NCI-H1436 treated with DMSO at 0.1 percent for 48 hours (cell line): ENCODE data around the gene CCDC54.
"Not testable (repeated sequence)": the region's sequence is repeated elsewhere in the genome, so short reads cannot be mapped to it uniquely, and the experiment has no call there.

ENCODE experiments used
- DNase-seq: peaks from one replicate; lab custom pipeline; 2025; lab: John Stamatoyannopoulos, UW

CCDC54 gene

GRCh38 chr3:107377151-107377550 lies at the start of gene CCDC54:
Gene CCDC54 (plus strand): TSS chr3:107377439. CDS start chr3:107377588, 149 bp downstream.
- no peak for DNase-seq

GRCh38 chr3:107328069-107328468 lies 49.2 kb upstream of the CCDC54 start:
- no peak for DNase-seq

DNA sequence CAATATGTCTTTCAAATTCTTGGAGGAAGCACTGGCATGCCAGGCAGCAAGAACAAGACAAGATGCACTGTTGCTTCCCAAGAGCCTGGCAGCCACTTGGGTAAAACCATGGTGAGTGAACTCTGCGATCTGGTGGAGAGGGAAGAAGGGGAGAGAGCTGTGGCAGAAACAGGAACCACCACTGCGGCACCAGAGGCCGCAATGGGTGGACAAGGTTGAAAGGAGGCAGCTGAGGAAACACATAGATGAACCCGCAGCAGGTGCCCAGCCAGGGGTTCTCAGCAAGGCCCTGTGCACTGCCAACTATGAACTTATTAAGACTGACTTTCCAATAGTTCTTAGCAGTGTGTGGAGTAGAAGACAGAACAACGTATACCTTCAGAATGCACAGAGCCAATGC lies 48.2 kb upstream of the CCDC54 start:
- DNase-seq: no peak

DNA sequence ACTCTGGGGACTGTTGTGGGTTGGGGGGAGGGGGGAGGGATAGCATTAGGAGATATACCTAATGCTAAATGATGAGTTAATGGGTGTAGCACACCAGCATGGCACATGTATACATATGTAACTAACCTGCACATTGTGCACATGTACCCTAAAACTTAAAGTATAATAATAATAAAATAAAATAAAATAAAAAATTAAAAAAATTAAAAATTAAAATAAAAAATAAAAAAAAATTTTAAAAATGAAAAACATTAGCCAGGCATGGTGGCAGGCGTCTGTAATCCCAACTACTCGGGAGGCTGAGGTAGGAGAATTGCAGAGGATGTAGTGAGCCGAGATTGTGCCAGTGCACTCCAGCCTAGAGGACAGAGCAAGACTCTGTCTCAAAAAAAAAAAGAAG lies 37.5 kb upstream of the CCDC54 start:
- DNase-seq: not testable (repeated sequence)

GRCh38 chr3:107344722-107345121 lies 32.5 kb upstream of the CCDC54 start:
- DNase-seq: no peak

- DNase-seq: no peak
Measured at GRCh38 chr3:107345822-107346405, 31.3 kb upstream of the CCDC54 start.

DNA sequence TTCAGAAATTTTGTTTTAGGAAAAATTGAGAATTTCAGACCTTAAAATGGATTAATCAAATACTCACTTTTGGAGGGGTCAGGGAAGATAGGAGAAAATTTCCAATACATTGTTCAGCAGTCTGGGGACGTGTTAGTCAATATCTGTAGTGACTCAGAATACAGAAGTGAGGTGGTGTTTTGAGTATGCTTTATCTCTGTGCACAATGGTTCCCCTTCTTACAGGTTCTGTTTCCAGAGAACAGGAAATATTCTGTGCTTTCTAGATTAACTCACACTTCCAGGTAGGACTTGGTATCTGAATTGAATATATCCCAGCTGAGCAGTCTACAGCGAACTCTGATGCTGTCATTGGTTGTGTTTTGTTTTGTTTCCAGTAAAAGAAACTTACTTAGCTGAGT lies 30.7 kb upstream of the CCDC54 start:
- no peak for DNase-seq

DNA sequence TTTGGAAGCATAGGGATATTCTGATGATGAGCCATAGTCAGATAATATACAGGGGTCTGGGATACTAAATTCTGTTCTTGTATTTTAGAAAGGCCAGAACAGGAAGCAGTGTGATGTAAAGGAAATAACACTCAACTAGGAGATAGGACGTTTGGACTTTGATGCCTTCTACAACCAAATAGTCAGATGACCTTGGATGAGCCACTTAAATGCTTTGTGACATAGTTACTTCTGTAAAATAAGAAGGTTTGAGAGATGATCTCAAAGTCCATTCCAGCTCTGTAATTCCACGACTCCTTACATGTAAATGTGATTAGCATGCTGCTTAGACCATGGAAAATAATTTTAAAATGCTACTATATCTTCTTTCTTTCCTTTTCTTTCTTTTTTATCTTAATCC lies 29.5 kb upstream of the CCDC54 start:
- DNase-seq: no peak

DNA sequence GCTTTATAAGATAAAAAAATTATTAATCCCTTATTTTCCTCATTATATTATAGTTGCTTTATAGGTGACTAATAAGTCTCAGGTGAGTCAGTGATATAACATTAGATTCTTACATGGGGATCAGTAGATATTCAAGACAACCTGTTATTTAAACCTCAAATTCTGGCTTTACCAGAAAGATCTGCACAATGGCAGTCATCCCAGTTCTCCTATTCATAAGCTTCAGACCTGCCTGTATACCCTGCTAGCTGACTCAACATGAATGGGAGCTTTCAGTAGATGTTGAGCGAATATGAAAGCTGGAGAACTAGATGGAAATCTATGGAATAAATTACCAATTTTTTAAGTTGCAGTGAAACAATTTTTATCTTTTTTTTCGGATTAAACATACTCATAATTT lies 20.5 kb upstream of the CCDC54 start:
- no peak for DNase-seq

DNA sequence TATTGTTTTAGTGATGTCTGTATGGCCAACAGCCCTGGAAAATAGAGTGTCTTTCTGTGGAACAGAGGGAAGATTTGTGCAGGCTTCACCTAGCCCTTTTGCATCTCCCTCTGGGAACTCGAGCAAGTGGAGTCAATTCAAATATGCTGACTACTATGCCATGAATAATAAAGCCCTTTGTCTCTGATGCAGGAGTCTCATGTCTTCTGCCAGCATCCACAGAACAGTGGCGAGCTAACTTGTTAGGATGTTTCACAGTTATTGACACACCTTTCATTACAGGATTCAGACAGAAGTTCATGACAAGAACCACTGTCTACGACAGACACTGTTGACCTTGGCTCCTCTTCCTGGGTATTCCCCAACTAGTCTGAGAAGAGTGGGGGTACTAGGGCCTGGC lies 15.6 kb upstream of the CCDC54 start:
- no peak for DNase-seq

GRCh38 chr3:107365051-107365450 lies 12.2 kb upstream of the CCDC54 start:
- DNase-seq: no peak

- no peak for DNase-seq
Measured at GRCh38 chr3:107366766-107367165, 10.5 kb upstream of the CCDC54 start.

- DNase-seq: no peak
Measured at GRCh38 chr3:107367353-107367752, 9.9 kb upstream of the CCDC54 start.

- DNase-seq: no peak
Measured at GRCh38 chr3:107368654-107369398, 8.4 kb upstream of the CCDC54 start.

DNA sequence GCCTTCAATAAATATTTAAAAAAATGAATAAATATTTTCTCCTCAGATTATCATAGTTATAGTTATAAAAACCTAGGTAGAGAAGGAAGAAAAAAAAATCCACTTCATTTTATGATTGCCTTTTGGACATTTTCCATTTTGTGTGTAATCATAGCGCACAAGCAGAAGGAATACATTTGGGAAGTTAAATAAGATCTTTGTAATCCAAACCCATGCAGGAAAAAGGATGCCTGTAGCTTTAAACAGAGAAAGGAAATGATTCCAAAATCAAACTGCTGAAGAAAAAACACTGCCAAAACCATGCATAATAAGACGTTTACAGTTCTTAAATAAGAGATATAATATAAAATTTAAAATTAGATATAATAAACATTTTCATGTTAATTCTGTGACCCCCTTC lies 7.4 kb upstream of the CCDC54 start:
- DNase-seq: no peak

GRCh38 chr3:107370907-107371306 lies 6.3 kb upstream of the CCDC54 start:
- DNase-seq: no peak

- no peak for DNase-seq
Measured at GRCh38 chr3:107372506-107372905, 4.7 kb upstream of the CCDC54 start.

DNA sequence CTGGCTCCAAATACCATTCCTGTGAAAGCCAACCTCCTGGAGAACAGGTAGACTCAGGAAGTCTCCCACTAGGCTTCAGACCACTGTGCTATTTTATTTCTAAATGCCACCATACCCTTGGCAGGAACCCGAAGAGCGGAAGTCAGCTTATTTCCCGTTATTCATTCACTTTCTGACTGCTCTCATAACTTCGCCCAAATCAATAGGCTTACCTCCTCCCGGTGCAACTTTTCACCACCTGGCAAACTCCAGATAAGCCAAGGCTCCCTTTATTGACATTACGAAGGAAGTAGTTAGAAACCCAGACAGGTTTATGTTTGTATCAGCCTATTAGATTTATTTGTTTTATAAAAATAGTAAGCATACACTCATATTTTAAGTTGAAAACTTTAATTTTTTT lies 3.3 kb upstream of the CCDC54 start:
- no peak for DNase-seq

DNA sequence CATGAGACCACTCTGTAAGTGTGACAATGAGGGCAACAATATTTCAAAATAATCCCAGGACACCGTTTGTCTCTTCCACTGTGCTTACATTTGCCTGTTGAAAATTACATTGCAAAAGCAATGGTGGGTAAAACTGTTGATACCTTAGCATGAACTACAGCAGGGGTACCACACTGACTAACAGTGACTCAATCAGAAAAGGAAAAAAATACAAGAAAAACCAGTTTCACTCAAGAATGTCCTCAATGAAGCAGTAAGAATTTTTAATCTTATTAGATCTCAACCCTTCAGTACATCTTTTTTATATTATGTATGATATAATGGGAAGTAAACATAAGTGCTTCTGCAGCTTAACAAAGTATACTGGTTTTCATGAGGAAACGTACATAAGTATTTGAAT lies 1.6 kb upstream of the CCDC54 start:
- no peak for DNase-seq

DNA sequence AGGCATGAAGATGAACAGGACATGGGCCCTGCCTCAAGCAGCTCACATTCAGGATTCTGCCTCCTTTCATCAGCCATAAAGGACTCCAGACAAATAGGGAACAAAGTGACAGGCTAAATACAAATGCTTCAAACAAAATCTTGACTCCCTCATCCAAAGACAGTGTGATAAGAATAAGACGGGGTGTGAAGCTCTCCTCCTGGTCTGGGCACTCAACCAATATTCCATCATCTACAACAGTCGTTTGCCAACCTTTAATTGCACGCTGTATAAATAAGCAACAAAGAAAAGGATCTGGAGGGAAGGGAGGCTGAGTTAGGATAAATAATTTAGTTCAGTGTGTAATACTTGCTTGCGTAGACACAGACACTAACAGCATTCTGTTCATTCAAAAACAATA lies 5.4 kb downstream of the CCDC54 start:
- no peak for DNase-seq

GRCh38 chr3:107384428-107384827 lies 7.2 kb downstream of the CCDC54 start:
- DNase-seq: no peak

DNA sequence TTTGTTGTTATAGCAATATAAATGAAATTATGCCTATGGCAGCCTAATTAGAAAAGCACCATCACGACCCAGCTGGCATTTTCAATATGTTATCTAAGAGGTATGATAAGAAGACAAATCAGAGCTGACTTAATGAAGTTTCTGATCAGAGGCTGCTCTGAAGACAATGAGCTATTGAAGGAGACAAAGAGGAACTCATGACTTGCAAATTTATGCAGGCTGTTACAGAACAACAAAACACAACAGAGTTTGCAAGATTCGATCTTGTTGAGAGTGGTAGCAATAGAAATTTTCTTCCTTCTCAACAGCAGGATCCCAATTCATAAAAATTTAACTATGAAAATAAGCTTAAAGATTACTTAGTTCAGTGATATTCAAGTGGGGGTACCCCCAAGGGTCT lies 7.7 kb downstream of the CCDC54 start:
- DNase-seq: no peak

DNA sequence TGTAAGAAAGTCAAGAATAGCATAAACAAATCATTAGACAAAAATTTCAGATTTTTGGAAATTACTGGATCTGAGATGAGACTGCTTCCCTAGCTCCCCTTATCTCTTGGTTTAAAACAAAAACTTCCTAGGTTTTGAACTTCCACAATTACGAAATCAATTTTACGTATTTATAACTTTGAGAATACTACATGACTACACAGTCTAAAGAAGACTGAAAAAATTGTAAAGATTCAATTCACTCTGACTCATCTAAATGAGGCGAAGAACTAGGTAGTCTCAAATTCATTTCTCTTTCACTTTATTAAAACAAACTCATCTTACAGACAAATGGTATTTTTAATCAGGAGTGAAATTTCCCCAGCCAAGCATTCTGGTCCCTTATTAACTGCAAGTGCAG lies 10.3 kb downstream of the CCDC54 start:
- DNase-seq: no peak

DNA sequence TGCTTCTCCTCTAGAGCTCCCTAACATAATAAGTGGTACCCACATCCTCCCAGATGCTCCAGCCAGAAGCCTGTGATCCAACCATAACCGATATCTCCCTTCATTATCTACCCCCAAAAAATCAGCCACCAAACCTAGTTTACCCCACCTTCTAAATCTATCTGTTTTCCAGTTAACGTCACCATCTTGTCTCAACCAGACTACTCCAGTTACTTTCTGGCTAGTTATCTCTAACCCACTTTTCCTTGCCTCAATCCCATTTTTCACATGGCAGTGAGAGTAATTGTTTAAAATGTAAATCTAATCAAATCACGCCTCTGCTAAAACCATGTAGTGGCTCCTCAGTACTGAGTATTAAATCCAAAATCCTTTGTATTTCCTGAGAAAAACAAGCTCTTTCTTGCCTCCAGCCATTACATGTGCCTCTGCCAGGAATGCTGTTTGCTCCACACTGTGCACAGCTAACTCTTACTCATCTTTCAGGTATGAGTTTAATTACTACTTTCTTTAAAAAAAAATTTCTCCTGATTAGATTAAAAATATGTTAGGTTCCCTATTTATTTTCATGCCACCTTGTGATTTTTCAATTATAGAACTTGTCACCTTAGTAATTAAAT lies 15.4 kb downstream of the CCDC54 start:
- no peak for DNase-seq
